ENCODE measurements around the gene SHROOM2.

- TF ChIP-seq CTCF (IDR thresholded peaks at IDR 0.05 in 8 of 11, conservative IDR thresholded peaks at IDR 0.05 in 3 of 11) (no peak), POLR2A (IDR thresholded peaks at IDR 0.05) (no peak)
Measured at GRCh38 chrX:9983441-9983840, 197.2 kb downstream of the SHROOM2 start.
